Measurements from ENCODE around the gene SUGCT. TPM values are rescaled to one million over a fixed set of nuclear protein-coding genes. Genes with fewer than 3 reads are reported as not detected.

The SUGCT gene
- total and polyA plus RNA-seq, 9 of the 15 experiments (the other 6 are each of a cell fraction or from before 2014, with no cell fraction given), result 0.58 to 2.5 (median 1.4) TPM

GRCh38 chr7:40621592-40621998 lies 486.8 kb downstream of the SUGCT start (continued):
- TF ChIP-seq MEIS2 (IDR thresholded peaks at IDR 0.05; ENCODE audit: partially characterized antibody), result no peak
- TF ChIP-seq ZBTB49 (CRISPR knock-in tag; IDR thresholded peaks at IDR 0.05; ENCODE audit: borderline replicate concordance), result no peak
- TF ChIP-seq ESRRA (IDR thresholded peaks at IDR 0.05; ENCODE audit: borderline replicate concordance, low read depth), result no peak
- TF ChIP-seq HNRNPUL1 (IDR thresholded peaks at IDR 0.05; ENCODE audit: low read length), result no peak
- TF ChIP-seq E2F5 (CRISPR knock-in tag; IDR thresholded peaks at IDR 0.05), result no peak
- TF ChIP-seq PCBP2 (IDR thresholded peaks at IDR 0.05; ENCODE audit: low read depth, low read length, poor library complexity, severe bottlenecking), result no peak
- peak; percentile 60 for TF ChIP-seq TAL1 (IDR thresholded peaks at IDR 0.05)
- TF ChIP-seq MCM3 (IDR thresholded peaks at IDR 0.05), result no peak
- TF ChIP-seq CSDE1 (IDR thresholded peaks at IDR 0.05), result no peak
- TF ChIP-seq USF2 (CRISPR knock-in tag; IDR thresholded peaks at IDR 0.05), result no peak

All from K562 (cell line).